IMR-90 (cell line): Measurements from ENCODE around the gene CYP27C1. TPM values are rescaled to one million over a fixed set of nuclear protein-coding genes. Genes with fewer than 3 reads are reported as not detected.

Experiments
- ATAC-seq: fragments of 200-7000 bp; cut with Tn5 transposase; 2 replicates; pipeline ENCODE4 v1.9.1; 2020; ENCODE audit warnings: low read depth, mild to moderate bottlenecking, moderate library complexity
- BruUV-seq: library from RNA; stranded (reverse); fragments of 400-500 nt; replicated peaks from 2 replicates; lab custom pipeline; 2021; lab: Mats Ljungman, UMichigan
- CTCF ChIA-PET: fragments of 300-600 bp; formaldehyde crosslinking; extraction: SDS; loops from one replicate; lab custom pipeline; 2021; ENCODE audit warnings: antibody characterized with exemption; lab: Yijun Ruan, JAX
- POLR2A ChIA-PET: fragments of 300-600 bp; sonication (Branson Sonifier 250); formaldehyde crosslinking; loops from one replicate; lab custom pipeline; 2022; ENCODE audit warnings: antibody characterized with exemption; ENCODE audit not compliant: unreplicated experiment; lab: Charles Lee
- DNase-seq: peaks from one replicate; pipeline ENCODE4 v3.0.0; 2013
- H2AFZ ChIP-seq: replicated peaks from 2 replicates; pipeline ENCODE3; 2013; ENCODE audit warnings: low read length, mild to moderate bottlenecking; ENCODE audit not compliant: poor library complexity
- H2AK5ac ChIP-seq: 2 replicates; pipeline ENCODE4 v1.6.1; 2013; ENCODE audit warnings: low read depth, low read length, inconsistent platforms
- H2AK9ac ChIP-seq: replicated peaks from 2 replicates; pipeline ENCODE3; 2013; ENCODE audit warnings: mild to moderate bottlenecking, low read depth, low read length, moderate library complexity; ENCODE audit not compliant: poor library complexity
- H2BK120ac ChIP-seq: 2 replicates; pipeline ENCODE4 v1.6.1; 2013; ENCODE audit warnings: low read depth, low read length, inconsistent platforms
- H2BK15ac ChIP-seq: 3 replicates; pipeline ENCODE4 v1.6.1; 2013; ENCODE audit warnings: low read depth, low read length, inconsistent platforms
- H2BK20ac ChIP-seq: 2 replicates; pipeline ENCODE4 v1.6.1; 2013; ENCODE audit warnings: low read depth, mild to moderate bottlenecking, inconsistent platforms, low read length, moderate library complexity
- H2BK5ac ChIP-seq: 2 replicates; pipeline ENCODE4 v1.6.1; 2013; ENCODE audit warnings: mild to moderate bottlenecking, low read depth, low read length, inconsistent platforms; ENCODE audit not compliant: poor library complexity, severe bottlenecking
- H3K14ac ChIP-seq: replicated peaks from 2 replicates; pipeline ENCODE4 v1.6.1; 2013; ENCODE audit warnings: low read depth, low read length, inconsistent platforms
- H3K18ac ChIP-seq: 2 replicates; pipeline ENCODE4 v1.6.1; 2013; ENCODE audit warnings: low read depth, low read length, control low read depth
- H3K23ac ChIP-seq: 2 replicates; pipeline ENCODE4 v1.6.1; 2013; ENCODE audit warnings: low read depth, low read length, inconsistent platforms
- H3K27ac ChIP-seq: 2 replicates; pipeline ENCODE4 v1.5.1; 2013; ENCODE audit warnings: mild to moderate bottlenecking, control low read depth, low read length; ENCODE audit not compliant: insufficient read depth
- H3K27me3 ChIP-seq: 2 replicates; pipeline ENCODE4 v1.6.1; 2013; ENCODE audit warnings: low read length; ENCODE audit not compliant: control insufficient read depth, insufficient read depth
- H3K36me3 ChIP-seq: 2 replicates; pipeline ENCODE4 v1.6.1; 2013; ENCODE audit warnings: low read length, mixed read lengths; ENCODE audit not compliant: control insufficient read depth, insufficient read depth
- H3K4ac ChIP-seq: 2 replicates; pipeline ENCODE4 v1.6.1; 2013; ENCODE audit warnings: low read depth, low read length, inconsistent platforms
- H3K4me1 ChIP-seq: 2 replicates; pipeline ENCODE4 v1.6.1; 2013; ENCODE audit warnings: low read length, mixed read lengths; ENCODE audit not compliant: control insufficient read depth, insufficient read depth
- H3K4me2 ChIP-seq: 2 replicates; pipeline ENCODE4 v1.6.1; 2013; ENCODE audit warnings: low read depth, mild to moderate bottlenecking, control low read depth, low read length, moderate library complexity
- H3K4me3 ChIP-seq: 2 replicates; pipeline ENCODE4 v1.5.1; 2013; ENCODE audit warnings: low read depth, mild to moderate bottlenecking, control low read depth, low read length, moderate library complexity; ENCODE audit not compliant: insufficient read depth
- H3K56ac ChIP-seq: 2 replicates; pipeline ENCODE4 v1.6.1; 2013; ENCODE audit warnings: low read length, inconsistent platforms; ENCODE audit not compliant: insufficient read depth; ENCODE audit errors: extremely low read depth
- H3K79me1 ChIP-seq, 2 experiments: 2 replicates each; pipeline ENCODE4 v1.6.1; 2013; ENCODE audit warnings: low read length in 2 of 2, inconsistent platforms in 1 of 2, low read depth in 1 of 2
- H3K9ac ChIP-seq: 2 replicates; pipeline ENCODE4 v1.6.1; 2013; ENCODE audit warnings: low read depth, low read length, control low read depth
- H3K9me1 ChIP-seq: 2 replicates; pipeline ENCODE4 v1.6.1; 2013; ENCODE audit warnings: low read length, inconsistent platforms; ENCODE audit not compliant: insufficient read depth
- H3K9me3 ChIP-seq: 2 replicates; pipeline ENCODE4 v1.6.1; 2013; ENCODE audit warnings: low read length; ENCODE audit not compliant: control insufficient read depth, insufficient read depth
- H4K20me1 ChIP-seq: 2 replicates; pipeline ENCODE4 v1.6.1; 2013; ENCODE audit warnings: low read length, inconsistent platforms; ENCODE audit not compliant: insufficient read depth
- H4K5ac ChIP-seq: 2 replicates; pipeline ENCODE4 v1.6.1; 2013; ENCODE audit warnings: mild to moderate bottlenecking, low read depth, low read length, control low read depth
- H4K8ac ChIP-seq, 2 experiments: 2 replicates each; pipeline ENCODE4 v1.6.1; 2013; ENCODE audit warnings: low read depth in 2 of 2, low read length in 2 of 2, control low read depth in 1 of 2, inconsistent platforms in 1 of 2
- H4K91ac ChIP-seq: 2 replicates; pipeline ENCODE4 v1.6.1; 2013; ENCODE audit warnings: low read depth, low read length, inconsistent platforms; ENCODE audit not compliant: insufficient read depth
- CEBPB ChIP-seq: IDR thresholded peaks from 2 replicates; pipeline ENCODE4 v1.6.1; 2012; ENCODE audit warnings: low read depth, low read length, improper control_type of control experiment
- CTCF ChIP-seq: conservative IDR thresholded peaks from 2 replicates; pipeline ENCODE4 v1.5.1; 2012; ENCODE audit warnings: mild to moderate bottlenecking, low read depth, low read length, improper control_type of control experiment
- ELK1 ChIP-seq: fragments of 150-350 bp; IDR thresholded peaks from 2 replicates; pipeline ENCODE4 v1.6.1; 2016; ENCODE audit warnings: low read depth, mild to moderate bottlenecking, low read length, moderate library complexity, borderline replicate concordance
- FOS ChIP-seq: fragments of 150-350 bp; IDR thresholded peaks from 2 replicates; pipeline ENCODE4 v1.6.1; 2016; ENCODE audit warnings: low read depth, low read length
- MXI1 ChIP-seq: IDR thresholded peaks from 2 replicates; pipeline ENCODE4 v1.6.1; 2012; ENCODE audit warnings: low read depth, mild to moderate bottlenecking, low read length, moderate library complexity, borderline replicate concordance
- NFE2L2 ChIP-seq: fragments of 150-350 bp; IDR thresholded peaks from 2 replicates; pipeline ENCODE4 v1.6.1; 2016; ENCODE audit warnings: low read depth, mild to moderate bottlenecking, low read length
- RCOR1 ChIP-seq: IDR thresholded peaks from 2 replicates; pipeline ENCODE4 v1.6.1; 2012; ENCODE audit warnings: mild to moderate bottlenecking, low read length, improper control_type of control experiment; ENCODE audit not compliant: insufficient replicate concordance
- SMC3 ChIP-seq: fragments of 150-350 bp; IDR thresholded peaks from 2 replicates; pipeline ENCODE4 v1.6.1; 2016; ENCODE audit warnings: low read depth, mild to moderate bottlenecking, antibody characterized with exemption, low read length, moderate library complexity
- USF2 ChIP-seq: fragments of 150-350 bp; IDR thresholded peaks from 2 replicates; pipeline ENCODE4 v1.6.1; 2017; ENCODE audit warnings: mild to moderate bottlenecking, antibody characterized with exemption, low read length, low read depth
- WGBS, 2 experiments: methylation state at CpG; one replicate each; pipeline versions ENCODE4 v1.1.5 to v1.1.7; 2013; ENCODE audit warnings: missing lambda C conversion rate in 2 of 2; ENCODE audit not compliant: insufficient read length in 1 of 2; ENCODE audit errors: extremely low coverage in 2 of 2; 5-methylcytosine and 5-hydroxymethylcytosine counted together
- dilution Hi-C: fragments of 300-500 bp; cut with HindIII; formaldehyde crosslinking; loops from one replicate; pipeline ENCODE4 v1.14.3; 2018; ENCODE audit warnings: low sequenced_read_pairs; ENCODE audit not compliant: unreplicated experiment
- in situ Hi-C: fragments of 300-500 bp; cut with MboI; formaldehyde crosslinking; loops from 3 replicates; pipeline ENCODE4 v1.14.3; 2019; ENCODE audit warnings: low sequenced_read_pairs, inconsistent platforms, mixed read lengths
- intact Hi-C: fragments of 100-400 bp; cut with micrococcal nuclease; formaldehyde crosslinking; loops from 2 replicates; pipeline ENCODE4 v1.10.0; 2022
- polyA plus RNA-seq, 3 experiments: library from polyadenylated mRNA; depleted of rRNA; stranded (reverse); fragments of >200 nt; gene quantifications; 2 replicates each; pipeline ENCODE4 v1.2.3, GENCODE V29; 2012; ENCODE audit warnings: low replicate concordance in 1 of 3
- total RNA-seq: library from RNA; depleted of rRNA; stranded (reverse); fragments of >200 nt; gene quantifications from 2 replicates; pipeline ENCODE4 v1.2.3, GENCODE V29; 2012

The CYP27C1 gene
- total and polyA plus RNA-seq, 2 of the 4 experiments (the other 2 are of a cell fraction): not detected

DNA sequence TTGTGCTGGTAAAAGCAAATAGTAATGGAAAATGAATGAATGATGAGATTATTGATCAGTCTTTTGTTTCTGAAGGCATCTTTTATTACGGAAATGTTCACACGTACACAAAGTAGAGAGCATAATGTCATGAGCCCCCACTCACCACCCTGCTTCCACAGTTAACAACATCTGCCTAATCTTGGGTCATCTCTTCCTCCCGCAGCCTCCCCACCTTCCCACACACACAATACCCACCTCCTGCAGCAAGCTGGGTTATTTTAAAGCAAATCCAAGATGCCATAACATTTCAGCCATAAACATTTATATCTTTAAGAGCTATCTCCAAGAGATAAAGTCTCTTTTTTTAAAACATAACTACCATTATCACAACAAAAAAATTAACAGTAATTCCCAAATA is 36.3 kb downstream of the CYP27C1 start:
- in situ Hi-C loops: no loop called here

More for the DNA sequence above, 36.3 kb downstream of the CYP27C1 start:
- WGBS, 2 experiments: 100% methylated on average over 1 of the region's 3 CpGs; no CpG with 5 or more reads in 1 of the 2 experiments
- dilution Hi-C loops: no loop called here
- no peak overlapping the region for H3K4ac ChIP-seq
- H3K9me1 ChIP-seq: no peaks in the 10 kb centered on the region
- H3K79me1 ChIP-seq: no peaks in the 10 kb centered on the region
- no peaks in the 10 kb centered on the region for H4K20me1 ChIP-seq
- BruUV-seq: no TSS peak
- no peak overlapping the region for H3K18ac ChIP-seq
- ChIA-PET CTCF (no interaction called here), POLR2A (no interaction called here)
- H3K27me3 ChIP-seq: peaks cover 27% of the 10 kb centered on the region
- no peak overlapping the region for H2AFZ ChIP-seq
- H2BK5ac ChIP-seq: no peak overlapping the region
- no peaks in the 10 kb centered on the region for H3K36me3 ChIP-seq
- H3K4me3 ChIP-seq: no peak overlapping the region
- ATAC-seq: no peak
- H3K23ac ChIP-seq: no peak overlapping the region
- intact Hi-C loops: no loop called here
- no peak overlapping the region for H4K8ac ChIP-seq
- H3K9me3 ChIP-seq: no peaks in the 10 kb centered on the region
- no peak overlapping the region for H2BK20ac ChIP-seq
- no peak for DNase-seq
- no peak overlapping the region for H4K91ac ChIP-seq
- H3K4me2 ChIP-seq: no peak overlapping the region
- no peak overlapping the region for H2AK9ac ChIP-seq
- no peak overlapping the region for H3K14ac ChIP-seq
- H4K5ac ChIP-seq: no peak overlapping the region
- H2AK5ac ChIP-seq: no peak overlapping the region
- no peaks in the 10 kb centered on the region for H3K4me1 ChIP-seq
- no peak overlapping the region for H2BK120ac ChIP-seq
- no peak overlapping the region for H3K27ac ChIP-seq
- TF ChIP-seq FOS (no peak), CTCF (no peak), CEBPB (no peak), ELK1 (no peak), NFE2L2 (no peak), SMC3 (no peak), RCOR1 (no peak), USF2 (no peak), MXI1 (no peak)
- H2BK15ac ChIP-seq: no peak overlapping the region
- H3K56ac ChIP-seq: no peak overlapping the region
- H3K9ac ChIP-seq: no peak overlapping the region
